HG03558 (cell line): ENCODE measurements around the gene OPCML.

Source experiments
- ATAC-seq: cut with Tn5 transposase; IDR thresholded peaks from one replicate; pipeline ENCODE4 v1.9.1; 2021; ENCODE audit warnings: moderate number of reproducible peaks; ENCODE audit not compliant: unreplicated experiment; ENCODE audit errors: extremely low read depth

Gene OPCML

DNA sequence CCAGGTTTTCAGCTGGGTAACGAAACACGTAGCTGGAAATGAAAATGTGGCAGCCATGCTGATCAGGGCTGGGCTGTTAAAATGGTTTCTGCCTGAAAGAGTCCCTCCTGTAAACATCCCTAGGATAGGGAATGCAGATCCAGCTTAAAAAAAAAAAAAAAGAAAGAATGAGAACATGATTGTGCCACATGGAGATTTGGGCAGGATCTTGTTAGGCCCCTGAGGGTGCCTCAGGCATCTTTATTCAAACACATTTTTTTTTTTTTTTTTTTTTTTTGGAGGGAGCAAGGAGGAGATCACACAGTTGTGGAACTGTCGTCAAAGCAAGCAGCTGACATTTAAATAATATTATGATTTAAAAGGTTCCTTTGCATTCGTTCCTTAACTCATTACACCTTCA lies 900.3 kb downstream of the OPCML start:
- ATAC-seq, result no peak

DNA sequence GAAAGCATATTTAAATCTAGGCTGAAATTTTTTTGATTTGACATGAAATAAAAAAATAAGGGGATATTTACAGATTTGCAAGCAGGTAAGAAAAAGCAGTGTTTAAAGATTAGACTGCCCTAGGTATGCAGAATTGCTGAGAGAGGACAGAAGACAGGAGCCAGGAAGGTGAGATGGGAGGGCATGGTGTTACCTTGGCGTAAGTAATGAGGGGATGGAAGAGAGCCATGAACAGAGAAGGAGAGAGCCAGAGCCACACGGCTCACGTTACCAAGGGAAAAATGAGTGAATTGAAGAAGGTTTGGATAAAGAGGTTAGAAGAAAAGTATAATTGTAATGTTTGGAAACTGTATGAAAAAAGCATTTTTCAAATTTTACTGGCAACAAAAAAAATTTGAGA lies 904.3 kb downstream of the OPCML start:
- ATAC-seq, result no peak

DNA sequence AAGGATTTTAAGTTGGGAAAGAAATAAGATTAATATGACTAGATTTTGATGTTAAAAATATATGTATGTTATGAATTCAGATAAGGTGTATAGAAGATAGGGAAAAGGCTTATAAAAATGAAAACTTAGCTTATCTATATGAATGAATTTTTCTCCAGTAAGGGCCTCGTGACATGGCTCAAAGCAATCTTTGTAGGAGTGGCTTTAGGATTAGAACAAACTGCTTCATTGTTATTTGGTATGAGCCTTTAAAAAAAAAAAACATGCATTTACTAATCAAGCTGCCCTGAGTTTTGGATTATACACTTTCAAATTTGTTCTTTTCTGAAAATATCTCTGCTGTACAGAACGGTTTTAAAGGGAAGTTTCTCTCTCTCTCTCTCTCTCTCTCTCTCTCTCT lies 905.9 kb downstream of the OPCML start:
- no peak for ATAC-seq

DNA sequence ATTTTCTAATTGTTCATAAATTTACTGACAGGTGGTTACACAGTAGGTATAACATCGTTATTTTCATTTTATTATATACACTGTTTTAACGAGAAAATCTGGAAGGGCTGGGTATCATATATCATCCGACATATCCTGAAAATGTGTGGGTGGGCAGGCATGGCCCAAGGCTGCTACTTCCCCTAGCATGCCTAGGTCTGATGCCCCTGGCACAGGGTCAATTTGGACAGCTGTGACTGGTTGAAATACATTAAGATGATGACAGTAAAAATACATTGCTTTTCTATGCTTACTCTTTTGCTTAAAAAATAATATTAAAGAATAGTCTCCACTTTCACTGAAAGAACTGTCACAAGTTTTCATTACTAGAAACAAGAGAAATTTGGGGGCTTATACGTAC lies 908.8 kb downstream of the OPCML start:
- no peak for ATAC-seq

DNA sequence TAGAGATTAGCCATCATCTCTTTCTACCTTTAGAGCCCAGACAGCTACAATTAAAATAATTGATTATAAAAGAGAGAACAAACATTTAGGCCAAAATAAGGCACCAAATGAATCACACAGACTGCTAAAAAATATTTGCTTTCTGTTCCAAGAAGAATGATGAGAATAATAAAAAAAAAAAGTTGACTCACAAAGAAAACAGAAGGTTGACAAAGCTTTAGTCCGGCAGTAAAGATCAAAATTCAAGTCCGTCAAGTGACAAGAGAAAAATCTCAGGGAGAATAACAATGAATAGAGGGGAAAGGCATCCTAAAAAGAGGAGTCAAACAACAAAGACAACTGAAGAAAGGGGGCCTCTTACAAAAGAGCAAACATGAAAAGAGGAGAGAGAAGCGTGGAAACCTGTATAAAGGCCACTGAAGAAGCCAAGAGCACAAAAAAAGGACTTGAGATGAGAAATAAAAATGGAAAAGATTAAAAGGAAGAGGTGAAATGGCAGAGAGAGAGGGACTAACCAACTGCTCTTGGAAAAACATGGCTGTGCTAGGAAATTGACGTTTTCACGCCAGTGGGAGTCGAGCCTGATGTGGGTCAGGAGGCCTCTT lies 910.2 kb downstream of the OPCML start:
- no peak for ATAC-seq

DNA sequence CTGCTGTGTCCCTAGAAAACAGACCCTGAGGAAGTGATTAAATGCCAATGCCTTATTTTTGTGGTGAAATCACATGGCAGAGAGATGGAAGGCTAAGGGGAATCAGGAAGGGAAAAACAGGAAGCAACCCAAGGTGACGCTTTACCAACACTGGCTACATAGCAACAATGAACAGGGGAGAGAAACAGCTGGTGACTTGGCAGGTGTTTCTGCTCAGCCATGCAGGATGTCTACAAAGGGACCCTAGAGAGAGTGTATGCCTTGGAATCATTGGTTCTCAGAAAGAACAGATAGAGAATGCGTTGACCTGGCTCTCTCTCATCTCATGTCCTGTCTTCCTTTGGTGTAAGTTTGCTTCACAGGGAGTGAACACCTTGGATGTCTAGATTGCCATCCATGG lies 911.9 kb downstream of the OPCML start:
- no peak for ATAC-seq

DNA sequence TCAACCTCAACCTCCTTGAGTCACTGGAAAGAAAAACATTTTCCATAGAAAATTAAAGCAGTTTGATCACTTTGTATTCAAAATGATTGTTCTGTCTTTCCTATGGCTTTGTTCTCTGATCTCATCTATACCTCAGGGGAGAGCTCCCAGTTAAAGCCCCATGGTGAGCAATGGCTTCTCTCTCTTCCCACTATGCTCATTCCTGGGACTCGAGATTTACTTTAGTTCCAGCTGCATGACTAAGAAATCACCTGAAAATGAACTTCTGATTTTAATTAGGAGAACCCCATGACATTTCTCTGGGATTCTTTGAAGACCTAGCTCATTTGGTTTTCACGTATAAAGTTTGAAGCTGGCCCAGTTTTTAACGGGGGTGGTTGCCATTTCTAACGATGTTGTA lies 921.5 kb downstream of the OPCML start:
- no peak for ATAC-seq

DNA sequence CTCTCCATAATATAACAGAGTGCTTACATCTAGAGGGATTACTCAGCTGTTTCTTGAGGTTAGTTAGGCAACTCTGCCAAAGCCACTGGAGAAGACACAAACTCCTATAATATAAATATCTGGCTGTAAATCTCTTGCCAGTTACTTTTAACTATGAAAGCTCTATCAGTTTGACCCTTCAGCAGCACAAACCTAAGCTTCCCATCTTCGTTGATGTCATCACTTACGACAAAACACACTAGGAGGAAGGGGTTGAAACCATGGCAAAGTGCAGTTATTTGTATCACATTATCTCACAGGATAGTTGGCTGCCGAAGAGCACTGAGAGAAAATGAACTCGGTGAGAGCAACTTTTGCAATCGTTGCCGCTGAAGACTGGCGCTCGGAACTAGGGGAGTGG lies 922.1 kb downstream of the OPCML start:
- no peak for ATAC-seq

DNA sequence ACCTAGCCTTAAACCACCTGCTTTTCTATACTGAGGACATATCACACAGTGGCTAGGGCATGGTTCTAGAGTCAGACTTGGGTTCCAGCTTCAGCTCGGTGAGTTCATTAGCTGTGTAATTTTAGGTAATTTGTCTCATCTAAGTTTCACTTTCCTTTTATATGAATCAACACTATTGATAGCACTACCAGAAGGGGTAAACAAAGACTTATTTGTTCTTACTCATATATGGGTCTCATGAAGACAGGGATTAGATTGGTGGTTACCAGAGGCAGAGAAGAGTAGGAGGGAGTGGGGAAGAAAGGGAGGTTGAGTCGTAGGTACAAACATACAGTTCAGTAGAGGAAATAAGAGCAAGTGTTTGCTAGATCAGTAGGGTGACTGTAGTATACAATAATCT lies 924.7 kb downstream of the OPCML start:
- no peak for ATAC-seq

DNA sequence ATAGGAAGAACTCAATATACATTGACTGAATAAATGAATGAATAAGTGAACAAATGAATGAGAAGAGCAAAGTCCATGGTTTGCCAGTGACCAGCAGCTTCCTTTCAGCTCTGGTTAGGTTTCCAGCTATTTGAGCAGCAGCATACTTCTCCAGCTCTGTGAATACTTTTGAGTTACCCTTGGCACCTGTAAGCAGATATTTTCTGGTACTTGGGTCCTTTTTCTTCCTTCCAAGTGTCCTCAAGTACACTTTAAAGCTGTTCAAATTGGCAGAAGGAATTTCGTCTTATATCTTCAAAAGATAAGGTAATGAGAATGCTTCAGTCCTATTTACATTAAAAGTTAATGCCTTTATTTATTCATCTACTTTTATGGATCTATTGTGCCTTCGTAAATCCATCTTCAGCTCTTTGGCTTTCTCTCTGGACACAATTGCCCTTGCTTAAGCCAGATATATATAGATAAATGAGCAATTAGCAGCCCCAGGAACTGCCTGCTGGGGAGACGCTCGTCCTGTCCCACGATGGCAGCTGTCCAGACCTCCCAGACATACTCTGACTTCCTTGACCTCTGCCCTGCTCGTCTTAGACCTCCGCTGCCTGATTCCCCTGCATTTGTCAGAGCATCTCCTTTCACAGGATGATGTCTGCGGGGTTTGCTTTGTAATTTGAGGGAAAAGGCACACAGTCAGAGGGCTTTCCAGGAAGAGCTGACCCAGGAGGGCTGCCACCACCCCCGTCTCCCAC lies 926.3 kb downstream of the OPCML start:
- no peak for ATAC-seq

DNA sequence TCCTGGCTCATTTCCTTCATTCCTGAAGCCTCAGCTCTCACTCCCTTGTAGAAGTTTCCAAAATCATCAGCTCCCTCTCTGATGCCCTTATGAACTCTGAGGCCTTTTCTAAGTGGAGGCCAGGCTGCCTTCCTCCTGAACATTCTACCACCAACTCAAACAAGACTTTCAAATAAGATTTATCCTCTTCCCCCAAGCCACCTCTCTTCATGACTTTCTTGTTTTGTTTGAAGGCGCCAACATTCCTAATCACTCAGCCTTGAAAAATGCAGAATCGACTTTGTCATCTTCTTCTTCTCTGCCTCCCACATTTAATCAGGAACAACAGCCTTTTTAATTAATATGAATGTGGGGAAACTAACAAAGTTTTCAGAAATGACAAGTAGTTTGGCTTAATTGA lies 927.9 kb downstream of the OPCML start:
- no peak for ATAC-seq

DNA sequence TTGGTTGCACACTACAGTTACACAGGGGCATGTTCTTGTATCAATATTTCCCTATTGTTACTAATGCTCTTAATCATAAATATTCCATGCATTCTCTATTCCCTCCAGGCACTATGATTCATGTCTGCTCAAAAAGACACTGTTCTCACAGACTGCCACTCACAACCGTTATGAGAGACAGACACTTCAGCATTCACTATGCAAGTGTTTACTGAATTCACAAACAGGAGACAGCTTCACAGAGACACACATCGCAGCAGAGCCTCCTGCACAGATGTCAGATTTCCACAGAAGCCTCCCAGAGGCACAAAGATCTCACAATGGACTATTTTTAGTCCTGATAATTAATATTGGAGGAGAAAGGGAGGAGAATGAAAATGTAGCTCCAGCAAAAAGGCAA lies 930.4 kb downstream of the OPCML start:
- no peak for ATAC-seq

DNA sequence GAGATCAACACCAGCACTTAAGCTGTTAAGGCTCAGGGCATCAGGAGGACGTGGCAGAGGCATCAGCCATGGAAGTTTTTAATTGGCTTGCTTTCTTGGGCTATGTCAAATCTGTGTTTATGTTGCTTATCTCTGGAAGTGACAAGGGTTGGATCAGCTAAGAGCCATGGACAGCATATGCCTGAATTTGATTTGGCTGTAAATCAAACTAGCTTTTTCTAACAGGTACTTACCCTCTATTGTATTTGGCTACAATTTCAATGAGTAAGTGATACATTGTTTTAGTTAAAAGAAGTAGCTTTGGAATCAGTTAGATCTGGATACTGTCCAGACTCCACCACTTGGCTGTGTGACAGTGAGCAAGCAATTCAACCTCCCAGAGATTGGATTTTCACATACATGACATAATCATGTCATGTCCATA lies 936.6 kb downstream of the OPCML start:
- ATAC-seq, result no peak

DNA sequence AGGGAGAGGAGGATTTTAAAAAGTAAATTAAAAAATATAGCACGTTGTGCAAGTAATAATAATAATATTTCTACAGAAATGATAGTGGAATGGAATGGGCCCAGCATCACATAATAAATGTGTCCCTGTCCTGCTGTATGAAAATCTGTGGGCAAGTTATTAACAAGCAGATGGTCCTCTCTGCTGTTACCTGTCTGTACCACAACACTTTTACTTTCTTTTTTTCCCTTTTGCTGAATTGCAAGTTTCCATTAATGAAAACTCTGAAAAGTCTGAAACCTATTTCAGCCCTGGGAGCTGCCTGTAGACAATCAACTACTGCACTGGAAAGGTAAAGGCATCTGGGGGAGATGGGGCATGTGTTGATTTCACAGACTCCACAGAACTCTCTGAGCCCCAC lies 937.1 kb downstream of the OPCML start:
- no peak for ATAC-seq

DNA sequence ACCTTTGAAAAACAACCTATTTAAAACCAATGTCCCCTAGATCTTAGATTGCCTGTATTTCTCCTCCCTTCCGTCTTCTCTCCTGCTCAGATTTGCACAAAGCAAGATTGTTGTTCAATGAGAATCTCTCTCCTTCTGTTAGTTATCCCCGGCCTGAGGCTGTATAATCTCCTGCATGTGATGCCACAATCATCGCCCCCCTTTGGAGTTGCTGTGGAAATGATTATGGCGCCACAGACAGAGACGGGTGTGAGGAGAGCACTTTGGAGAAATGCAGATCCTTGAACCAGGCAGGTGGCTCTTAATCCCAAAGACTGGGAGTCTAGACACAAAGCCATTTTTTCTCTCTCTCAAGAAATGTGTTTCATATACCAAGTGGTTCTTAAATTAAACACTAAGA lies 941.3 kb downstream of the OPCML start:
- ATAC-seq, result no peak

DNA sequence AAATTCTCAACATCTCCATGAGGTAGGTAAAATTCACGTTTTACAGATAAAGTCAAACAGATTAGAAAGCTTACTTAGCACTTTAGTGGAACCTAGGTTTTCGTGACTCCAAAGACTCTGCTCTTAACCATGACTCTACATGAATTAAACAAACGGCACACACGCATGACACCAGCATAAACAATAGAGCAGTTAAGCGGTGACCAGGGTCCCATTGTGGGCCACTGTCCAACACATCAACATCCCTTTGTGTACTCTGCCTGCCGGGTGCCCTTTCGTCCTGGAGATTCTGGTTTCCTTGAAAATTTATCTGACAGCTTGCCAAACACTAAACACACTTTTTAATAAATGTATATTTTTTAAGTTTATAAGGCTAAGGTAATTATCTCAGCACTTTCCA lies 941.7 kb downstream of the OPCML start:
- ATAC-seq, result no peak

DNA sequence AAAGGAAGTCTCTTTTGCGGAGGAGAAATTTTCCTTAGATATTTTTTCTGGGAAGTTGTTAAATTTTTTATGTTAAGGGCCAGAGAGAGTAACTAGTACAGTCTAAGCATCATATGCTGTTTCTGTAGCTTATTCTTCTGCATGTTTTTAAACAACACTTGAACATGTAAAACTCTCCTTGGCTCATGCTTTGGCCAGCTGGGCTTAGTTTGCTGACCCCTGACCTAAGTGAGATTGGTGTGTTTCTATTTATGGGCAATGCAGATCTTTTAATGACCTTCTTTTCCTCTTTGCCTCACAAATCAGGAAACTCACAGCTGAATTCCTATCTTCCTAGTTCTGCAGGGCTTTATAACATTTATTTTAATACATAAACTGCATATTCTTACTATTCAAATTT lies 942.5 kb downstream of the OPCML start:
- no peak for ATAC-seq

DNA sequence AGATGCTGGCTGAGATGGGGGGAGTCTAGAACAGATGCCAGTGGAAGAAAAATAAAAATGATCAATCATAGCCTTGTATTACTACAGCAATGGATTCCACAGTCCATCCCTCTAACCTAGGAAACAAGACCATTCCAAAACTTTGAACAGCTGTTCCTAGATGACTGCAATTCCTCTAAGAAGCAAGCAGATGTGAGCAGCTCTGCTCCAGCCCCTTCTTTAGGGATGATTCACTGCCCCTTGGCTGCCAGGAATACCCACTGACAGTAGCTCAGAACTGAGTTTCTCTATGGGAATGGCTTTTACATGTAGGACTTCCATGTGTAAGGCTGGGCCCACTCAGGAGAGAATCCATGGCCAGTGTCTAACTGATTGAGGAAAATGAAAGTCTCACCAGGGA lies 943.9 kb downstream of the OPCML start:
- no peak for ATAC-seq

DNA sequence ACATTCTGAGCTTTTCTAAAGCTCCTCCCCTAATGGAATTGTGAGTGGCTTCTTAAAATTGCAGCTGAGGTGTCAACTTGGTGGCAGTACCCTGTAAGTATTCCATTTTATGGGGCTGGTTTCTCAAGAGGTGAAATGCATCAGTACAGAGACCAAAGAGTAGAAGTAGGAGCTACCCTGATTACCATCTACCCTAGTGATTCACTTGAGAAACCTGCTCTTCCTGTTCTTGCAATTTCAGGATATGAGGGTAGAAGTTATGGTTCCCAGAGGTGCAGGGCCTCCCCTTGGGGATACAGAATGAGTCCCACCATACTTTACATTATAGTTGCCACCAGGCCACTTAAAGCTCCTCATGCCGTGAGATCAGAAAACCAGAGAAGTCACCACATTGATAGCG lies 944.6 kb downstream of the OPCML start:
- no peak for ATAC-seq

DNA sequence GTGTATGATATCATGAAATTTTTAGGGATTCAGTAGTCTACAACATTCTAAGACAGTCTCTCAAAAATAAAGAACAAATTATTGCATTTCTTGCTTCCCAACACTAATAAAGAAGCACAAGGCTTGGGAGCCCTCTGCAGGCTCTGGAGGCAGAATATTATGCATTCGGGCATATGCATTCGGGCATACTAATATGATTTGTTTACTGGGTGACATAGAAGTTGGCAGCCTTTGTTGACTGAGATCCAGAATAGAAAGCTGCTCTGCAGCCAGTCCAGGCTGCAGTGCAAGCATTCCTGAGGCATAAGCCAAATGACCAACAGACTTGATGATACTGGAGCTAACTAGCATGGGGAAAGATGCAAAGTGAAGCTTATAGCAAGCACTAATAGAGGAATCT lies 945.5 kb downstream of the OPCML start:
- no peak for ATAC-seq

DNA sequence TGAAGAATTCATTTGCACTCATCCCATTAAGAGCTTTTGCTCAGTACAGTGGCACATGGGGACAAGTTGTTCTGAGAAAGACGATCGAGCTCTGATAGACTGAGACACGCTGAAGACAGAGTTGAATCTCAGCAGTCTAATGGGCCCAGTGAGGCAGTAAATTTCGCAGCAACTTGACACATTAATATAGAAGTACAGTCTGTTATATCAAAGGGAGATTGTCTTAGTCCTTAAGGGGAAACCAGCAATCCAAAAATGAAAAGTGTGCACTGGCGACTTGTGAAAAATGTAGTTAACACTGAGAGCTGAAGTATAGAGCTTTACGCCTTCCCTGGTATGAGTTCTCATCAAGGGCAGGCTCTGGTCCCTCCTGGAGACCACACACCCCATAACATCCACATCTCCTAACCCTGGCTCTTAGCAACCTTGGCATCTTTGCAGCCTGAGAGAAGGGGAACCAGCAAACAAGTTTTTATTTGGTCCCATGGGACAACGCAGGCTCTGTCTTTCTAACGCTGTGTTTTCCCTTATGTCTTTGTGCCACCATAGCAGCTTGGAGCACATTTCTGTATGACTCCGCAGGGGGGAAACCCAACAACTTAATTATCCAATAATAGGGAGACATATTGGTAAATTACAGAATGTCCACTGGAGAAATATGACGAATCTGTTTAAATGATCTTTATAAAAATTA lies 952.5 kb downstream of the OPCML start:
- no peak for ATAC-seq

DNA sequence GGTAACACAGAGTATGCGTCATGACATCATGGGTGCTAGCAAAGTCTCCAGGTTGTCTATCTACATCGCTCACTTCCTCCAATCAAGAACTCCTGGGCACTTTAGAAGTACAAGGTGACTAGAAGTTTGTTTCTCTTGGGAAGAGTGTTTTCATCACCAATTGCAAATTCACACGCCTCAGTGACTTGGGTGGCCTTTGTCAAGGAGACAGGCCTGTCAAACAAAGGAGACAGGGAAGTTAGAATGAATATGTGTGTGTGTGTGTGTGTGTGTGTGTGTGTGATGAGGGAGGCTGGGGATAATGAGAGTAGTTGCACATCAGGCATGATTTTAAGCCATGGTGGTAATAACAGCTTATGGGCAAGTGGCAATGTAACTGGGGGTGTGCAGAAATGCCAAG lies 953.2 kb downstream of the OPCML start:
- no peak for ATAC-seq
